Mesenchymal stem cell (in vitro differentiated cells and primary cell): ENCODE data around the gene KRT71.

ENCODE experiments used
- DNase-seq: peaks from one replicate; pipeline ENCODE4 v3.0.0-alpha.2; 2013
- H2AFZ ChIP-seq: one replicate; pipeline ENCODE4 v1.6.1; 2013; ENCODE audit warnings: low read depth, mild to moderate bottlenecking, control low read depth, inconsistent platforms, low read length, moderate library complexity
- H2AK5ac ChIP-seq: 2 replicates; pipeline ENCODE4 v1.6.1; 2013; ENCODE audit warnings: low read length, moderate library complexity, mild to moderate bottlenecking, inconsistent platforms; ENCODE audit not compliant: severe bottlenecking
- H2BK120ac ChIP-seq: one replicate; pipeline ENCODE4 v1.6.1; 2013; ENCODE audit warnings: low read depth, mild to moderate bottlenecking, inconsistent platforms, low read length, moderate library complexity
- H2BK12ac ChIP-seq, 2 experiments: one replicate each; pipeline ENCODE4 v1.6.1; 2013; ENCODE audit warnings: inconsistent platforms in 2 of 2, low read length in 2 of 2, mild to moderate bottlenecking in 2 of 2, moderate library complexity in 2 of 2, control low read depth in 1 of 2
- H2BK15ac ChIP-seq: one replicate; pipeline ENCODE4 v1.6.1; 2013; ENCODE audit warnings: mild to moderate bottlenecking, low read depth, inconsistent platforms; ENCODE audit not compliant: poor library complexity, severe bottlenecking
- H2BK5ac ChIP-seq: 2 replicates; pipeline ENCODE4 v1.6.1; 2013; ENCODE audit warnings: low read depth, mild to moderate bottlenecking, low read length, control low read depth, inconsistent platforms; ENCODE audit not compliant: poor library complexity, severe bottlenecking
- H3K14ac ChIP-seq, 2 experiments: one replicate each; pipeline ENCODE4 v1.6.1; 2013; ENCODE audit warnings: inconsistent platforms in 2 of 2, low read length in 2 of 2, control low read depth in 1 of 2, mild to moderate bottlenecking in 1 of 2, moderate library complexity in 1 of 2
- H3K18ac ChIP-seq, 2 experiments: one replicate each; pipeline ENCODE4 v1.6.1; 2013; ENCODE audit warnings: inconsistent platforms in 2 of 2, low read length in 2 of 2, control low read depth in 1 of 2, low read depth in 1 of 2, mild to moderate bottlenecking in 1 of 2
- H3K23ac ChIP-seq, 2 experiments: one replicate each; pipeline ENCODE4 v1.6.1; 2013; ENCODE audit warnings: inconsistent platforms in 2 of 2, low read length in 2 of 2, mild to moderate bottlenecking in 2 of 2, moderate library complexity in 2 of 2, control low read depth in 1 of 2
- H3K27ac ChIP-seq: 2 replicates; pipeline ENCODE4 v1.5.1; 2013; ENCODE audit warnings: mild to moderate bottlenecking, moderate library complexity, low read length, control low read depth, inconsistent platforms; ENCODE audit not compliant: poor library complexity, severe bottlenecking
- H3K27me3 ChIP-seq, 2 experiments: 2 replicates each; pipeline versions ENCODE4 v1.6.1 to v1.7.0; 2013; ENCODE audit warnings: low read length in 2 of 2, mild to moderate bottlenecking in 2 of 2, moderate library complexity in 2 of 2, control low read depth in 1 of 2, inconsistent platforms in 1 of 2; ENCODE audit not compliant: control insufficient read depth in 1 of 2, insufficient read depth in 1 of 2
- H3K36me3 ChIP-seq, 2 experiments: 2 replicates each; pipeline versions ENCODE4 v1.6.1 to v1.7.0; 2013; ENCODE audit warnings: low read length in 2 of 2, control low read depth in 1 of 2, inconsistent platforms in 1 of 2, low read depth in 1 of 2, mild to moderate bottlenecking in 1 of 2; ENCODE audit not compliant: insufficient read depth in 2 of 2, control insufficient read depth in 1 of 2
- H3K4ac ChIP-seq, 2 experiments: one replicate each; pipeline ENCODE4 v1.6.1; 2013; ENCODE audit warnings: inconsistent platforms in 2 of 2, low read length in 2 of 2, mild to moderate bottlenecking in 2 of 2, moderate library complexity in 2 of 2, control low read depth in 1 of 2, low read depth in 1 of 2
- H3K4me1 ChIP-seq: 2 replicates; pipeline ENCODE4 v1.6.1; 2013; ENCODE audit warnings: low read depth, low read length, control low read depth; ENCODE audit not compliant: control insufficient read depth, insufficient read depth
- H3K4me2 ChIP-seq: 2 replicates; pipeline ENCODE4 v1.6.1; 2013; ENCODE audit warnings: low read length, mild to moderate bottlenecking, inconsistent platforms; ENCODE audit not compliant: poor library complexity, severe bottlenecking
- H3K4me3 ChIP-seq, 2 experiments: 2 replicates each; pipeline versions ENCODE4 v1.5.1 to v1.7.0; 2013; ENCODE audit warnings: low read length in 2 of 2, mild to moderate bottlenecking in 2 of 2, control low read depth in 1 of 2, low read depth in 1 of 2; ENCODE audit not compliant: insufficient read depth in 1 of 2
- H3K79me1 ChIP-seq: replicated peaks from 2 replicates; pipeline ENCODE4 v1.6.1; 2013; ENCODE audit warnings: mild to moderate bottlenecking, control low read depth, low read length, inconsistent platforms; ENCODE audit not compliant: poor library complexity, severe bottlenecking
- H3K9ac ChIP-seq: 2 replicates; pipeline ENCODE4 v1.7.0; 2013; ENCODE audit warnings: mild to moderate bottlenecking, low read length, moderate library complexity
- H3K9me3 ChIP-seq: 2 replicates; pipeline ENCODE4 v1.7.0; 2013; ENCODE audit warnings: mild to moderate bottlenecking, low read length; ENCODE audit not compliant: control insufficient read depth
- H4K8ac ChIP-seq: one replicate; pipeline ENCODE4 v1.6.1; 2013; ENCODE audit warnings: inconsistent platforms, mild to moderate bottlenecking, low read length, moderate library complexity
- H4K91ac ChIP-seq: one replicate; pipeline ENCODE4 v1.6.1; 2013; ENCODE audit warnings: mild to moderate bottlenecking, low read length, inconsistent platforms
- WGBS: methylation state at CpG from one replicate; pipeline ENCODE4 v1.1.7; 2013; ENCODE audit warnings: mixed read lengths; 5-methylcytosine and 5-hydroxymethylcytosine counted together

The KRT71 gene

GRCh38 chr12:52514471-52515318 lies 38.2 kb downstream of the KRT71 start:
- 83% methylated on average over 14 of the region's 14 CpGs for WGBS
- no peak overlapping the region for H4K8ac ChIP-seq
- H2BK15ac ChIP-seq = no peak overlapping the region
- no peak overlapping the region for H3K4ac ChIP-seq
- no peak overlapping the region for H2AK5ac ChIP-seq
- H3K9me3 ChIP-seq = no peaks in the 10 kb centered on the region
- no peak overlapping the region for H2BK120ac ChIP-seq
- H3K23ac ChIP-seq = no peak overlapping the region
- no peak overlapping the region for H2BK5ac ChIP-seq
- no peaks in the 10 kb centered on the region for H3K4me1 ChIP-seq
- H3K4me3 ChIP-seq = no peak overlapping the region
- no peak for DNase-seq
- no peak overlapping the region for H3K14ac ChIP-seq
- H3K79me1 ChIP-seq = no peaks in the 10 kb centered on the region
- H3K18ac ChIP-seq = no peak overlapping the region
- no peak overlapping the region for H2AFZ ChIP-seq
- H3K36me3 ChIP-seq = no peaks in the 10 kb centered on the region
- H3K4me2 ChIP-seq = no peak overlapping the region
- H3K27me3 ChIP-seq = peaks cover 4 to 48% of the 10 kb centered on the region in 2 experiments
- H2BK12ac ChIP-seq = no peak overlapping the region
- no peak overlapping the region for H4K91ac ChIP-seq
- no peak overlapping the region for H3K27ac ChIP-seq
- H3K9ac ChIP-seq = no peak overlapping the region

- H4K8ac ChIP-seq = no peak overlapping the region
- no peak overlapping the region for H3K4ac ChIP-seq
- H3K4me2 ChIP-seq = no peak overlapping the region
- no peak overlapping the region for H3K27ac ChIP-seq
- H3K79me1 ChIP-seq = no peaks in the 10 kb centered on the region
- no peak overlapping the region for H2BK5ac ChIP-seq
- H2BK12ac ChIP-seq = no peak overlapping the region
- no peaks in the 10 kb centered on the region for H3K36me3 ChIP-seq
- no peak overlapping the region for H3K18ac ChIP-seq
- no peak for DNase-seq
- H3K14ac ChIP-seq = no peak overlapping the region
- H2AK5ac ChIP-seq = no peak overlapping the region
- no peak overlapping the region for H4K91ac ChIP-seq
- no peak overlapping the region for H2BK15ac ChIP-seq
- H3K9me3 ChIP-seq = no peaks in the 10 kb centered on the region
- H3K23ac ChIP-seq = no peak overlapping the region
- H3K4me1 ChIP-seq = no peaks in the 10 kb centered on the region
- H3K27me3 ChIP-seq = peaks cover 4 to 42% of the 10 kb centered on the region in 2 experiments
- H3K4me3 ChIP-seq = no peak overlapping the region
- 82% methylated on average over 6 of the region's 6 CpGs for WGBS
- no peak overlapping the region for H2AFZ ChIP-seq
- no peak overlapping the region for H3K9ac ChIP-seq
- no peak overlapping the region for H2BK120ac ChIP-seq
Observed at GRCh38 chr12:52513736-52514135, 39.2 kb downstream of the KRT71 start.

GRCh38 chr12:52508211-52508610 lies 44.7 kb downstream of the KRT71 start:
- Histone ChIP-seq H2BK5ac (no peak overlapping the region), H2AFZ (no peak overlapping the region), H3K36me3 (no peaks in the 10 kb centered on the region), H2BK15ac (no peak overlapping the region), H3K4me2 (no peak overlapping the region), H3K4me1 (no peaks in the 10 kb centered on the region), H3K27me3 (peaks cover 6 to 35% of the 10 kb centered on the region in 2 experiments), H4K8ac (no peak overlapping the region), H2BK12ac (no peak overlapping the region), H3K9me3 (no peaks in the 10 kb centered on the region), H3K18ac (no peak overlapping the region), H3K27ac (no peak overlapping the region), H3K9ac (no peak overlapping the region), H3K23ac (no peak overlapping the region), H2BK120ac (no peak overlapping the region), H3K14ac (no peak overlapping the region), H2AK5ac (no peak overlapping the region), H3K4ac (no peak overlapping the region), H3K4me3 (no peak overlapping the region), H4K91ac (no peak overlapping the region), H3K79me1 (no peaks in the 10 kb centered on the region)
- no peak for DNase-seq
- WGBS = 75% methylated on average over 5 of the region's 5 CpGs

- H3K18ac ChIP-seq = no peak overlapping the region
- H2BK120ac ChIP-seq = no peak overlapping the region
- H3K79me1 ChIP-seq = no peaks in the 10 kb centered on the region
- no peaks in the 10 kb centered on the region for H3K4me1 ChIP-seq
- no peak overlapping the region for H2AK5ac ChIP-seq
- peaks cover 6 to 38% of the 10 kb centered on the region in 2 experiments for H3K27me3 ChIP-seq
- H3K9me3 ChIP-seq = no peaks in the 10 kb centered on the region
- no peak overlapping the region for H3K4me2 ChIP-seq
- H3K27ac ChIP-seq = no peak overlapping the region
- H2AFZ ChIP-seq = no peak overlapping the region
- WGBS = 31% methylated on average over 2 of the region's 4 CpGs
- no peak overlapping the region for H2BK15ac ChIP-seq
- no peaks in the 10 kb centered on the region for H3K36me3 ChIP-seq
- H4K91ac ChIP-seq = no peak overlapping the region
- no peak overlapping the region for H3K4ac ChIP-seq
- no peak overlapping the region for H3K4me3 ChIP-seq
- H3K23ac ChIP-seq = no peak overlapping the region
- no peak overlapping the region for H3K14ac ChIP-seq
- H3K9ac ChIP-seq = no peak overlapping the region
- DNase-seq = peak; percentile 53
- no peak overlapping the region for H2BK12ac ChIP-seq
- H2BK5ac ChIP-seq = no peak overlapping the region
- H4K8ac ChIP-seq = no peak overlapping the region
Observed at GRCh38 chr12:52506858-52507715, 45.9 kb downstream of the KRT71 start.
